Measurements from ENCODE around the gene MYH15.

The MYH15 gene

DNA sequence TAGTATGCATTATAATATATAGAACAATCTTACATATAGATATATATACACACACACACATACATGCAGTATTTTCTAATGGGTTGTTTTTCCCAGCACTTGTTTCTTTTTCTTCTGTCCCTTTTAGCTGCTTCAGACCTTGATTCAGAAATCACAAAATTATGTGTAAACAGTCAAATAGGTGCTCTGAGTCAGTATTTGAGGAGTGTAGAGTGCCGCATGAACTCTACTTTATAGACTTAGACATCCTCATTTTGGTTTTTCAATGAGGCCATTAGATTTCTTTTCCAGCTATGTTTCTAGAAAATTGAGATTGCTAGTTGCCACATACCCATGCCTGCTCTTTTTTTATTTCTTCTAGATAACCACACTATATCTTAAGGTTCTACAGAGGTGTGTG is 155.8 kb downstream of the MYH15 start:
- no peak overlapping the region for H3K4me3 ChIP-seq (replicated peaks; ENCODE audit: low read depth, low read length)
- H3K27me3 ChIP-seq (replicated peaks; ENCODE audit: control insufficient read depth, insufficient read depth, low read length) = no peaks in the 10 kb centered on the region
- no peaks in the 10 kb centered on the region for H3K36me3 ChIP-seq (ENCODE audit: control insufficient read depth, insufficient read depth, low read length)
- no peak for TF ChIP-seq CTCF (IDR thresholded peaks at IDR 0.05; ENCODE audit: insufficient read depth, low read length, poor library complexity, severe bottlenecking)
- no peak for DNase-seq (ENCODE audit: extremely low read depth, insufficient read length)

DNA sequence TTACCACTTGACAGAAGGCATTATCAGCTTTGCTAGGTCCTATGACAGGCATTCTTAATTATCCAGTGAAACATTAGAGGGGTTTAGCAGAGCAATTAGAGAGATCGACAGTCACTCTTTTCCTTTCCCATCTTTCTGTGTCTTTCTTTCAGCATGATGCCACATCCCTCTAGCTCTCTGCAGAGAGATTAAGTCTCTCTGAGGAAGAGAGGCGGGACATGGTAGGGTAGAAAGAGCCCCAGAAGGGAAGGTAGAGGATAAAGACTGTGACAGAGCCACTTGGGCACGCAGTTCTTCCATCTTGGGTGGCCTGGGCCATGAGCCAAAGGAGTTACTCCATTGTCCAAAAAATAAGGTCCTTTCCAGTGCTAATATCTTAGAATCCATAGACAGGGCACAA is 158.2 kb downstream of the MYH15 start:
- no peaks in the 10 kb centered on the region for H3K27me3 ChIP-seq (replicated peaks; ENCODE audit: control insufficient read depth, insufficient read depth, low read length)
- no peaks in the 10 kb centered on the region for H3K36me3 ChIP-seq (ENCODE audit: control insufficient read depth, insufficient read depth, low read length)
- DNase-seq (ENCODE audit: extremely low read depth, insufficient read length) = no peak
- TF ChIP-seq CTCF (IDR thresholded peaks at IDR 0.05; ENCODE audit: insufficient read depth, low read length, poor library complexity, severe bottlenecking) = no peak
- H3K4me3 ChIP-seq (replicated peaks; ENCODE audit: low read depth, low read length) = no peak overlapping the region

DNA sequence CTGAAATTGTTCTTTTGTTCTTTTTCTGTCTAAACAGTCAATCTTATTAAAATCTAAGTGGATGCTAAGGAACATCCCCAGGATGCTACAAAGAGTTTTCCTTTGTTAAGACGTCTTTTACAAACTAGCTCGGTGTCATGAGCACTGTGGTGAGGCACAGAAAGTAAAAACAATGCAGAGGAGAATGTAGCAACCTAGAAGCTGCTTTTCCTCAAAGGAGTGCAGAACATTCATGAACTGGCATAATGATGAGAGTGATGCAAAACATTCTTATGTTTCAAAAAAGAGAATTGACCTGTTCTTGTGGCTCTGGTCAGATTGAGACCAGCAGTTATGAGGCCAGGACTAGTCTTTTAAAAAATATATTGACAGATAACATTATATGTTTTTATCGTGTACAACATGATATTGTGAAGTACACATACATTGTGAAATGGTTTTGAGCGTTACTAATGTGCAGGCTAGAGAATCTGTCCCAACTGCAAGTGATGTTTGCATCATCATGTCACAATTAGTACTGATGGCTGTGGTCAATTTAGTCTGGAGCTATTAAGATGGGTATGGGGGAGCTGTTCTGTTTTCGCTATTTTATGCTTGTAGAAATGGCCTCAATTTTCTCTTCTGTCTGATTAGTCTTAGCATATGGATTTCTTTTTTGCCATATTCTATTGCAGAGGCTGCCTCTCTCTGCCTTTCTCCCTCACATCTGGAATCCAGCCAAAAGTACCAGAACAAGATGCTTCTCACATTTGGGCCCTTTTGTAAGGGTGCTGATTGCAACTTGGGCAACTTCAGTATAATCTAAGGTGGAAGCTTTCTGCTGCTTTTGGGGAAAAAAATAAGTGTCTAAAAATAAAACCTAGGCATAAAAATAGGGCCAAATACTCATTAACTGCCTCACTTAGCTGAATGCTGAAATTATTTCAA is 163.8 kb downstream of the MYH15 start:
- no peaks in the 10 kb centered on the region for H3K36me3 ChIP-seq (ENCODE audit: control insufficient read depth, insufficient read depth, low read length)
- H3K27me3 ChIP-seq (replicated peaks; ENCODE audit: control insufficient read depth, insufficient read depth, low read length) = no peaks in the 10 kb centered on the region
- no peak for DNase-seq (ENCODE audit: extremely low read depth, insufficient read length)
- no peak for TF ChIP-seq CTCF (IDR thresholded peaks at IDR 0.05; ENCODE audit: insufficient read depth, low read length, poor library complexity, severe bottlenecking)
- H3K4me3 ChIP-seq (replicated peaks; ENCODE audit: low read depth, low read length) = no peak overlapping the region

- no peak overlapping the region for H3K4me3 ChIP-seq (replicated peaks; ENCODE audit: low read depth, low read length)
- H3K27me3 ChIP-seq (replicated peaks; ENCODE audit: control insufficient read depth, insufficient read depth, low read length) = no peaks in the 10 kb centered on the region
- no peak for TF ChIP-seq CTCF (IDR thresholded peaks at IDR 0.05; ENCODE audit: insufficient read depth, low read length, poor library complexity, severe bottlenecking)
- H3K36me3 ChIP-seq (ENCODE audit: control insufficient read depth, insufficient read depth, low read length) = no peaks in the 10 kb centered on the region
- DNase-seq (ENCODE audit: extremely low read depth, insufficient read length) = no peak
These were observed 164.7 kb downstream of the MYH15 start for GRCh38 chr3:108345492-108346205.

- Histone ChIP-seq H3K4me3 (replicated peaks; ENCODE audit: low read depth, low read length) (no peak overlapping the region), H3K36me3 (ENCODE audit: control insufficient read depth, insufficient read depth, low read length) (no peaks in the 10 kb centered on the region), H3K27me3 (replicated peaks; ENCODE audit: control insufficient read depth, insufficient read depth, low read length) (no peaks in the 10 kb centered on the region)
- no peak for DNase-seq (ENCODE audit: extremely low read depth, insufficient read length)
- TF ChIP-seq CTCF (IDR thresholded peaks at IDR 0.05; ENCODE audit: insufficient read depth, low read length, poor library complexity, severe bottlenecking) = no peak
These were observed 166.9 kb downstream of the MYH15 start for GRCh38 chr3:108343491-108343890.
